SK-MEL-5 (cell line): ENCODE measurements around the gene APC2. TPM values are rescaled to one million over a fixed set of nuclear protein-coding genes. Genes with fewer than 3 reads are reported as not detected.
A peak's percentile ranks its signal among the peaks of the same experiment; 100 is the strongest.
"Not testable (repeated sequence)": the region's sequence is repeated elsewhere in the genome, so short reads cannot be mapped to it uniquely, and the experiment has no call there.

Experiments
- DNase-seq: peaks from one replicate; pipeline ENCODE4 v3.0.0-alpha.2; 2016; ENCODE audit warnings: low read depth, low spot score
- in situ Hi-C: cut with HindIII; loops from 2 replicates; pipeline ENCODE4 v1.10.0; 2016; ENCODE audit warnings: low sequenced_read_pairs, high pct_unique_total_duplicates, low pct_unique_long_range_greater_than_20kb
- total RNA-seq: library from RNA; depleted of rRNA; stranded (reverse); fragments of >200 nt; shearing (Covaris generic); gene quantifications from 2 replicates; pipeline ENCODE4 v1.2.3, GENCODE V29; 2014

Gene APC2
- total RNA-seq, 1 experiment from 2014 or later: 2.0 TPM

GRCh38 chr19:1494115-1494815 is 44.3 kb downstream of the APC2 start:
- in situ Hi-C loops: no loop called here
- no peak for DNase-seq

DNA sequence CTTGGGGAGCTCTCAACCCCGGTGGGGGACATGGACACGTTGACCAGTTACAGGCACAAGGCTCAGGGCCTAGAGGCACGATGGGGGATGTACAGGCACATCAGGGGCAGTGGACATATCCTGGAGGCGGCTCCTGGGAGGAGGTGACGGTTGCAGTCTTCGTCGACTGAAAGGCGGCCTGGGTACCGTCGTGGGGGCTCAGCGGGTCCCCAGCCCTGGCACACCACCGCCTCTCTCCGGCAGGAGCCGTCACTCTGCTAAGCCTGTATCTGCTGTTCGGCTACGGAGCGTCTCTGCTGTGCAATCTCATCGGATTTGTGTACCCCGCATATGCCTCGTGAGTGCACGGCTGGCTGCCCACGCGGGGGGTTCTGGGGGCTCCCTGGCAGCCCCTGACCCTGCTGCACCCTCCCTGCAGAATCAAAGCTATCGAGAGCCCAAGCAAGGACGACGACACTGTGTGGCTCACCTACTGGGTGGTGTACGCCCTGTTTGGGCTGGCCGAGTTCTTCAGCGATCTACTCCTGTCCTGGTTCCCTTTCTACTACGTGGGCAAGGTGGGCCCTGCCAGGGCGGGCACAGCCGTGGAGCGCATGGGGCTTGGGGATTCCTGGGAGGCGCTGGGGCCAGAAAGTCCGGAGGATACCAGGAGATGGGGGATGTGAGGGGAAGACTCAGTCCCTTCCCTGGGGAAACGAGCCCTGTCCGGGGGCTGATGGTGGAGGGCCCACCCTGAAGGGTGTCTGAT is 45.3 kb downstream of the APC2 start:
- in situ Hi-C loops: no loop called here
- DNase-seq: no peak

- in situ Hi-C loops: no loop called here
- no peak for DNase-seq
These were observed 46.1 kb downstream of the APC2 start for GRCh38 chr19:1495799-1496713.

GRCh38 chr19:1496714-1497577 is 47.0 kb downstream of the APC2 start:
- DNase-seq: no peak
- in situ Hi-C loops: no loop called here

GRCh38 chr19:1497578-1498235 is 47.8 kb downstream of the APC2 start:
- no peak for DNase-seq
- in situ Hi-C loops: no loop called here

DNA sequence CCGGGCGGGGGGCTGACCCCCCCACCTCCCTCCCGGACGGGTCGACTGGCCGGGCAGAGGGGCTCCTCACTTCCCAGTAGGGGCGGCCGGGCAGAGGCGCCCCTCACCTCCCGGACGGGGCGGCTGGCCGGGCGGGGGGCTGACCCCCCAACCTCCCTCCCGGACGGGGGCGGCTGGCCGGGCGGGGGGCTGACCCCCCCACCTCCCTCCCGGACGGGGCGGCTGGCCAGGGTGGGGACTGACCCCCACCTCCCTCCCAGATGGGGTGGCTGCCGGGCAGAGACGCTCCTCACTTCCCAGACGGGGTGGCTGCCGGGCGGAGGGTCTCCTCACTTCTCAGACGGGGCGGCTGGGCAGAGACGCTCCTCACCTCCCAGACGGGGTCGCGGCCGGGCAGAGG is 49.3 kb downstream of the APC2 start:
- in situ Hi-C loops, DNase-seq: not testable (repeated sequence)

GRCh38 chr19:1501200-1501595 is 51.3 kb downstream of the APC2 start:
- in situ Hi-C loops: no loop called here
- no peak for DNase-seq

GRCh38 chr19:1502433-1503088 is 52.6 kb downstream of the APC2 start:
- in situ Hi-C loops: no loop called here
- no peak for DNase-seq

- in situ Hi-C loops: no loop called here
- DNase-seq: peak; percentile 45
These were observed 53.4 kb downstream of the APC2 start for GRCh38 chr19:1503089-1503924.

GRCh38 chr19:1503925-1504773 is 54.2 kb downstream of the APC2 start:
- in situ Hi-C loops: no loop called here
- DNase-seq: no peak

DNA sequence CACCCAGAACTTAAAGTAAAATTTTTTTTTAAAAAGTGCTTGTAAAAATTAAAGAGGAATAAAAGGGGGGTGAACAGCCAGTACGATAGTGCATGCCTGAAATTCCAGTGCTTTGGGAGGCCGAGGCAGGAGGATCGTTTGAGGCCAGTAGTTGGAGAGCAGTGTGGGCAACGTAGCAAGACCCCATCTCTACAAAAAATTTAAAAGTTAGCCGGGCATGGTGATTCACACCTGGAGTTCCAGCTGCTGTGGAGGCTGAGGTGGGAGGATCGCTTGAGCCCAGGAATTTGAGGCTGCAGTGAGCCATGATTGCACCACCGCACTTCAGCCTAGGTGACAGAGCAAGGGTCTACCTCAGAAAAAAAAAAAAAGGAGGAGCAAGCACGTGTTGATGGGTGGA is 55.1 kb downstream of the APC2 start:
- no peak for DNase-seq
- in situ Hi-C loops: no loop called here

DNA sequence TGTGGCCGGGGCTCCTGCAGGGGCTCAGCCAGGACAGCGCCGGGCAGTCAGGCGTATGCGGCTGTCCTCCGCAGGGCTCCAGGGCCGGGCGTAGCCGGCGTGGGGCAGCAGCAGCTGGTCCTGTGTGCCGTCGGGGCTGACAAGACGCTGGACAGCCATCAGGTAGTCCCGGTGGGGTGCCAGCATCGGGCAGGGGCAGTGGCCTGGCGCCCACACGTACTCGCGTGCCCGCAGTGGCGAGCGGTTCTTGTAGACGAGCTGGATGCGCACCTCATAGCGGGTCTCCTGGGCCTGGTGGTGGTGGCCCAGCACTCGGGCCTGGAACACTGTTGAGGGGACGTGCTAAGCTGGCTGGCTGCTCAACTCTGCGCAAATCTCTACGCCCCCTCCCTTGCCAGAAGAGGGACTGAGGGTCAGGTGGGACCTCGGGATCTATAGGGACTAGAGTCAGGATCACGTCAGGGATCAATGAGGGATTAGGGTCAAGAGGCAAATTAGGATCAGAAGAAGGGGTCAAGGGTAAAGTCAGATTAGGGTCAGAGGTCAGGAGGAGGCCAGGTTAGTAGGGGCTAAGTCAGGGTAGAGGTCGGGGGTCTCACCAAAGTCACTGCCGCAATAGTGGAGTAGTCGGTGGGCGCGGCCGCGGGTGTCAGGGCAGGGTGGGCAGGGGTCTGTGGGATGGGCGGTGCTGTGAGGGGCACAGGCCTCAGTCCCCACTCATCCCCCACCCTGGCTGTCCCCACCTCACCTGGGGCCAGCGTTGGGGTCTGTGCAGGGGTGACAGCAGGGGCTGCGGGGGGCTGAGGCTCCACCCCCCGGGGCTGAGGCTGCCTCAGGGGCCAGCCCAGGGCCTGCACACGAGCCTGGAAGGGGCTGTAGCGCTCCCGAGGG is 56.3 kb downstream of the APC2 start:
- no peak for DNase-seq
- in situ Hi-C loops: no loop called here

DNA sequence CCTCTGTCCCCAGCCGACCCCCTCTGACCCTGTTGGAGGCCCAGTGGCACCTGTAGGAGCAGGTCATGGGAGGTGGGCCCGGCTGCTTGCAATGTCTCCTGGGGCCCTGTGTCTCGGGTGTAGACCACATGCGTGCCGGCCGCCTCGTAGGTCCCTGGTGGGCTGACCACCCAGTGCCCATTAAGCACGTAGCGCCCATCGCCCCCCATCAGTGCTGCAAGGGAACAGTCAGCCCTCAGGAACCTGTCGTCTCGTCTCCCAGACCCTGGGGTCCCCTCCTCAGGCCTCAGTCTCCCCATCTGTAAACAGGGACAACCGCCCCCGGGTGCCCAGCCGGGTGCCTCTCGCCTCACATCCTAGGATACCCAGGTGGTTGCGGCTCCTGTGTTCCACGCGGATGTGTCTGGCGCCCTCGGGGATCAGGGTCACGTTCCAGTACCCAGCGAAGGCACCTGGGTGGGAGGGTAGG is 57.3 kb downstream of the APC2 start:
- in situ Hi-C loops: no loop called here
- DNase-seq: no peak
